ENCODE data around the gene ZDHHC23.

Gene ZDHHC23

GRCh38 chr3:114005481-114005880, 57.7 kb downstream of the ZDHHC23 start:
- DNase-seq (ENCODE audit: low read depth), result no peak

GRCh38 chr3:114011059-114011797, 63.4 kb downstream of the ZDHHC23 start:
- no peak for DNase-seq (ENCODE audit: low read depth)

All from fibroblast of gingiva (primary cell).